GM12878 (cell line): ENCODE measurements around the gene KMO. TPM values are rescaled to one million over a fixed set of nuclear protein-coding genes. Genes with fewer than 3 reads are reported as not detected.

Experiments
- ATAC-seq: fragments of 200-7000 bp; cut with Tn5 transposase; 3 replicates; pipeline ENCODE4 v1.9.1; 2020; ENCODE audit warnings: mild to moderate bottlenecking, moderate library complexity
- BruUV-seq: library from RNA; stranded (reverse); fragments of 400-500 nt; replicated peaks from 2 replicates; lab custom pipeline; 2021; lab: Mats Ljungman, UMichigan
- CTCF ChIA-PET: fragments of 300-600 bp; sonication (Branson Sonifier 250); formaldehyde crosslinking; extraction: SDS; loops from one replicate; lab custom pipeline; 2021; ENCODE audit warnings: inconsistent platforms; lab: Yijun Ruan, JAX
- POLR2A ChIA-PET: fragments of 350-600 bp; formaldehyde crosslinking; extraction: SDS; loops from one replicate; lab custom pipeline; 2021; ENCODE audit warnings: inconsistent platforms; lab: Charles Lee
- RAD21 ChIA-PET: fragments of 300-600 bp; sonication (Branson Sonifier 250); formaldehyde crosslinking; loops from one replicate; lab custom pipeline; 2023; ENCODE audit warnings: antibody characterized with exemption; ENCODE audit not compliant: unreplicated experiment; lab: Charles Lee
- SMC1A ChIA-PET: fragments of 300-600 bp; sonication (Branson Sonifier 250); formaldehyde crosslinking; loops from one replicate; lab custom pipeline; 2023; ENCODE audit not compliant: unreplicated experiment, uncharacterized antibody; lab: Charles Lee
- DNase-seq: peaks from one replicate; pipeline ENCODE4 v3.0.0-alpha.2; 2011; ENCODE audit warnings: low read depth, low spot score
- FAIRE-seq: peaks from 3 replicates; lab custom pipeline; 2011; peaks lifted over from hg19 to GRCh38; lab: Jason Lieb, UNC
- H2AFZ ChIP-seq: 2 replicates; pipeline ENCODE4 v1.6.0; 2011; ENCODE audit warnings: low read depth, low read length, control low read depth; ENCODE audit not compliant: control insufficient read depth
- H3K27ac ChIP-seq: 2 replicates; pipeline ENCODE4 v1.5.1; 2011; ENCODE audit warnings: control low read depth; ENCODE audit not compliant: control insufficient read depth, insufficient read depth
- H3K27me3 ChIP-seq, 2 experiments: replicated peaks in 1 of 2; 2 replicates each; pipeline versions ENCODE4 v1.6.0 to v1.6.1; 2011; ENCODE audit warnings: low read length in 1 of 2; ENCODE audit not compliant: control insufficient read depth in 2 of 2, insufficient read depth in 2 of 2
- H3K36me3 ChIP-seq, 2 experiments: 2 replicates each; pipeline ENCODE4 v1.5.1; 2011; ENCODE audit warnings: low read length in 1 of 2; ENCODE audit not compliant: control insufficient read depth in 2 of 2, insufficient read depth in 2 of 2
- H3K4me1 ChIP-seq: 2 replicates; pipeline ENCODE4 v1.6.1; 2011; ENCODE audit warnings: mild to moderate bottlenecking, low read length, moderate library complexity, mixed read lengths; ENCODE audit not compliant: control insufficient read depth, insufficient read depth
- H3K4me2 ChIP-seq: 2 replicates; pipeline ENCODE4 v1.6.0; 2011; ENCODE audit warnings: control low read depth; ENCODE audit not compliant: control insufficient read depth, insufficient read depth
- H3K4me3 ChIP-seq: fragments of 200-600 bp; sonication (generic); 2 replicates; pipeline ENCODE4 v1.5.1; 2016
- H3K79me2 ChIP-seq: 2 replicates; pipeline ENCODE4 v1.6.0; 2011; ENCODE audit warnings: low read length; ENCODE audit not compliant: control insufficient read depth, insufficient read depth
- H3K9ac ChIP-seq: 2 replicates; pipeline ENCODE4 v1.8.0; 2011; ENCODE audit warnings: low read length, control low read depth, mixed read lengths; ENCODE audit not compliant: control insufficient read depth, insufficient read depth
- H3K9me3 ChIP-seq: replicated peaks from 3 replicates; pipeline ENCODE4 v1.5.1; 2011; ENCODE audit warnings: mild to moderate bottlenecking, low read length; ENCODE audit not compliant: control insufficient read depth, insufficient read depth
- H4K20me1 ChIP-seq: 2 replicates; pipeline ENCODE4 v1.6.0; 2011; ENCODE audit not compliant: control insufficient read depth, insufficient read depth
- BHLHE40 ChIP-seq, 2 experiments: fragments of 450-650 bp in 1 of 2; IDR thresholded peaks; 2 replicates each; pipeline ENCODE4 v1.6.1; 2011 to 2017; ENCODE audit warnings: low read depth in 2 of 2, borderline replicate concordance in 1 of 2, improper control_type of control experiment in 1 of 2, low read length in 1 of 2, mild to moderate bottlenecking in 1 of 2
- KAT2A ChIP-seq: conservative IDR thresholded peaks from 2 replicates; pipeline ENCODE4 v1.6.1; 2011; ENCODE audit warnings: low read depth, low read length; ENCODE audit not compliant: control insufficient read depth
- NFXL1 ChIP-seq: fragments of 450-650 bp; IDR thresholded peaks from 2 replicates; pipeline ENCODE4 v1.6.1; 2017; ENCODE audit warnings: antibody characterized with exemption, mild to moderate bottlenecking, borderline replicate concordance
- NFYB ChIP-seq: IDR thresholded peaks from 2 replicates; pipeline ENCODE4 v1.6.1; 2011; ENCODE audit warnings: low read depth, mild to moderate bottlenecking, low read length, improper control_type of control experiment, moderate library complexity; ENCODE audit not compliant: insufficient read depth
- PAX5 ChIP-seq: IDR thresholded peaks from 2 replicates; pipeline ENCODE4 v1.6.1; 2011; ENCODE audit warnings: low read depth, low read length, borderline replicate concordance
- RCOR1 ChIP-seq: conservative IDR thresholded peaks from 2 replicates; pipeline ENCODE4 v1.6.1; 2012; ENCODE audit warnings: low read depth, low read length, improper control_type of control experiment
- SMAD5 ChIP-seq: IDR thresholded peaks from 2 replicates; pipeline ENCODE4 v1.6.1; 2016; ENCODE audit warnings: antibody characterized with exemption, low read depth
- SPI1 ChIP-seq: IDR thresholded peaks from 2 replicates; pipeline ENCODE4 v1.6.1; 2011; ENCODE audit warnings: low read depth, mild to moderate bottlenecking, low read length, moderate library complexity, borderline replicate concordance; ENCODE audit not compliant: insufficient read depth
- TAF1 ChIP-seq: IDR thresholded peaks from 2 replicates; pipeline ENCODE4 v1.6.1; 2011; ENCODE audit warnings: mild to moderate bottlenecking, low read depth, low read length, borderline replicate concordance
- WGBS: methylation state at CpG from one replicate; pipeline ENCODE4 v1.1.6; 2016; ENCODE audit warnings: low lambda C conversion rate; ENCODE audit not compliant: insufficient replicate concordance, insufficient coverage; ENCODE audit errors: missing lambda C conversion rate; 5-methylcytosine and 5-hydroxymethylcytosine counted together
- in situ Hi-C: fragments of 300-500 bp; cut with MboI; formaldehyde crosslinking; loops from 9 replicates; pipeline ENCODE4 v1.14.3; 2018; ENCODE audit warnings: mixed read lengths
- intact Hi-C: fragments of 100-400 bp; cut with micrococcal nuclease; formaldehyde crosslinking; loops from one replicate; pipeline ENCODE4 v1.14.2; 2022; ENCODE audit not compliant: unreplicated experiment
- polyA plus RNA-seq, 11 experiments: library from polyadenylated mRNA; depleted of rRNA in 4 of 11; unstranded in 6 of 11; stranded (reverse) in 5 of 11; fragments of >200 nt; fragmentation: Nextera tagmentation in 4 of 11; fragmentation: Illumina TruSeq in 1 of 11; extraction: Ambion mirVana in 4 of 11; extraction: Trizol in 1 of 11; gene quantifications; 1 replicate in 1 of 11; 2 replicates in 10 of 11; pipeline versions ENCODE4 v1.2.1 to v1.2.3, GENCODE V29; 2011 to 2016; ENCODE audit warnings: inconsistent platforms in 2 of 11, missing spikeins in 2 of 11, low read depth in 1 of 11
- total RNA-seq, 4 experiments: library from RNA; depleted of rRNA in 3 of 4; stranded (reverse); fragments of >200 nt in 3 of 4; fragmentation: Illumina TruSeq in 1 of 4; extraction: Trizol in 1 of 4; gene quantifications; 2 replicates each; pipeline versions ENCODE4 v1.2.1 to v1.2.3, GENCODE V29; 2013 to 2021
- TF ChIP-seq, protein P1 (sequence below): IDR thresholded peaks from 2 replicates; pipeline ENCODE4 v1.6.1; 2012; ENCODE audit warnings: low read length, inconsistent platforms
- TF ChIP-seq, protein P2 (sequence below): fragments of 450-650 bp; IDR thresholded peaks from 2 replicates; pipeline ENCODE4 v1.6.1; 2017; ENCODE audit warnings: mild to moderate bottlenecking
- TF ChIP-seq, protein P3 (sequence below): fragments of 450-650 bp; IDR thresholded peaks from 2 replicates; pipeline ENCODE4 v1.6.1; 2014; ENCODE audit warnings: mild to moderate bottlenecking
- TF ChIP-seq, protein P4 (sequence below), 3 experiments: IDR thresholded peaks in 2 of 3; conservative IDR thresholded peaks in 1 of 3; 2 replicates each; pipeline ENCODE4 v1.5.1; 2011; ENCODE audit warnings: low read depth in 3 of 3, low read length in 3 of 3, mild to moderate bottlenecking in 3 of 3, control low read depth in 2 of 3, moderate library complexity in 2 of 3, inconsistent platforms in 1 of 3, mixed read lengths in 1 of 3; ENCODE audit not compliant: control insufficient read depth in 2 of 3, insufficient read depth in 1 of 3; ENCODE audit errors: extremely low read depth in 1 of 3
- TF ChIP-seq, protein P5 (sequence below): fragments of 450-650 bp; formaldehyde crosslinking; IDR thresholded peaks from 2 replicates; pipeline ENCODE4 v1.4.0; 2022; ENCODE audit warnings: mild to moderate bottlenecking, moderate library complexity

KMO gene
- total and polyA plus RNA-seq, 10 of the 15 experiments (the other 5 are each of a cell fraction or from before 2014, with no cell fraction given), result 0.68 to 5.9 (median 1.5) TPM

- RAD21 ChIA-PET, result no interaction called here
- SMC1A ChIA-PET, result no interaction called here
- intact Hi-C loops, result no loop called here
- CTCF ChIA-PET, result no interaction called here
- Histone ChIP-seq H3K4me1 (peaks cover 6% of the 10 kb centered on the region), H3K27me3 (no peaks in the 10 kb centered on the region), H3K36me3 (no peaks in the 10 kb centered on the region), H3K9me3 (no peaks in the 10 kb centered on the region), H3K27ac (no peak overlapping the region), H3K4me3 (no peak overlapping the region), H2AFZ (no peak overlapping the region), H3K79me2 (no peaks in the 10 kb centered on the region), H4K20me1 (no peaks in the 10 kb centered on the region), H3K4me2 (no peak overlapping the region), H3K9ac (no peak overlapping the region)
- DNase-seq (no peak), ATAC-seq (no peak), FAIRE-seq (no peak)
- WGBS, result 91% methylated on average over 5 of the region's 5 CpGs
- POLR2A ChIA-PET, result no interaction called here
- BruUV-seq, result no TSS peak
- TF ChIP-seq, protein P1, sequence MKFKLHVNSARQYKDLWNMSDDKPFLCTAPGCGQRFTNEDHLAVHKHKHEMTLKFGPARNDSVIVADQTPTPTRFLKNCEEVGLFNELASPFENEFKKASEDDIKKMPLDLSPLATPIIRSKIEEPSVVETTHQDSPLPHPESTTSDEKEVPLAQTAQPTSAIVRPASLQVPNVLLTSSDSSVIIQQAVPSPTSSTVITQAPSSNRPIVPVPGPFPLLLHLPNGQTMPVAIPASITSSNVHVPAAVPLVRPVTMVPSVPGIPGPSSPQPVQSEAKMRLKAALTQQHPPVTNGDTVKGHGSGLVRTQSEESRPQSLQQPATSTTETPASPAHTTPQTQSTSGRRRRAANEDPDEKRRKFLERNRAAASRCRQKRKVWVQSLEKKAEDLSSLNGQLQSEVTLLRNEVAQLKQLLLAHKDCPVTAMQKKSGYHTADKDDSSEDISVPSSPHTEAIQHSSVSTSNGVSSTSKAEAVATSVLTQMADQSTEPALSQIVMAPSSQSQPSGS, result no peak
- no peak for TF ChIP-seq PAX5
- no peak for TF ChIP-seq RCOR1
- TF ChIP-seq BHLHE40 (IDR thresholded peaks at IDR 0.05; ENCODE audit: borderline replicate concordance in 1 of 2, low read depth in 2 of 2, low read length in 1 of 2), result no peak
- TF ChIP-seq KAT2A, result no peak
- TF ChIP-seq SPI1, result no peak
- no peak for TF ChIP-seq SMAD5
- TF ChIP-seq, protein P2, sequence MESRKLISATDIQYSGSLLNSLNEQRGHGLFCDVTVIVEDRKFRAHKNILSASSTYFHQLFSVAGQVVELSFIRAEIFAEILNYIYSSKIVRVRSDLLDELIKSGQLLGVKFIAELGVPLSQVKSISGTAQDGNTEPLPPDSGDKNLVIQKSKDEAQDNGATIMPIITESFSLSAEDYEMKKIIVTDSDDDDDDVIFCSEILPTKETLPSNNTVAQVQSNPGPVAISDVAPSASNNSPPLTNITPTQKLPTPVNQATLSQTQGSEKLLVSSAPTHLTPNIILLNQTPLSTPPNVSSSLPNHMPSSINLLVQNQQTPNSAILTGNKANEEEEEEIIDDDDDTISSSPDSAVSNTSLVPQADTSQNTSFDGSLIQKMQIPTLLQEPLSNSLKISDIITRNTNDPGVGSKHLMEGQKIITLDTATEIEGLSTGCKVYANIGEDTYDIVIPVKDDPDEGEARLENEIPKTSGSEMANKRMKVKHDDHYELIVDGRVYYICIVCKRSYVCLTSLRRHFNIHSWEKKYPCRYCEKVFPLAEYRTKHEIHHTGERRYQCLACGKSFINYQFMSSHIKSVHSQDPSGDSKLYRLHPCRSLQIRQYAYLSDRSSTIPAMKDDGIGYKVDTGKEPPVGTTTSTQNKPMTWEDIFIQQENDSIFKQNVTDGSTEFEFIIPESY, result no peak
- TF ChIP-seq TAF1, result no peak
- no peak for TF ChIP-seq NFYB
- TF ChIP-seq, protein P3, sequence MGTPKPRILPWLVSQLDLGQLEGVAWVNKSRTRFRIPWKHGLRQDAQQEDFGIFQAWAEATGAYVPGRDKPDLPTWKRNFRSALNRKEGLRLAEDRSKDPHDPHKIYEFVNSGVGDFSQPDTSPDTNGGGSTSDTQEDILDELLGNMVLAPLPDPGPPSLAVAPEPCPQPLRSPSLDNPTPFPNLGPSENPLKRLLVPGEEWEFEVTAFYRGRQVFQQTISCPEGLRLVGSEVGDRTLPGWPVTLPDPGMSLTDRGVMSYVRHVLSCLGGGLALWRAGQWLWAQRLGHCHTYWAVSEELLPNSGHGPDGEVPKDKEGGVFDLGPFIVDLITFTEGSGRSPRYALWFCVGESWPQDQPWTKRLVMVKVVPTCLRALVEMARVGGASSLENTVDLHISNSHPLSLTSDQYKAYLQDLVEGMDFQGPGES, result no peak
- TF ChIP-seq, protein P4, sequence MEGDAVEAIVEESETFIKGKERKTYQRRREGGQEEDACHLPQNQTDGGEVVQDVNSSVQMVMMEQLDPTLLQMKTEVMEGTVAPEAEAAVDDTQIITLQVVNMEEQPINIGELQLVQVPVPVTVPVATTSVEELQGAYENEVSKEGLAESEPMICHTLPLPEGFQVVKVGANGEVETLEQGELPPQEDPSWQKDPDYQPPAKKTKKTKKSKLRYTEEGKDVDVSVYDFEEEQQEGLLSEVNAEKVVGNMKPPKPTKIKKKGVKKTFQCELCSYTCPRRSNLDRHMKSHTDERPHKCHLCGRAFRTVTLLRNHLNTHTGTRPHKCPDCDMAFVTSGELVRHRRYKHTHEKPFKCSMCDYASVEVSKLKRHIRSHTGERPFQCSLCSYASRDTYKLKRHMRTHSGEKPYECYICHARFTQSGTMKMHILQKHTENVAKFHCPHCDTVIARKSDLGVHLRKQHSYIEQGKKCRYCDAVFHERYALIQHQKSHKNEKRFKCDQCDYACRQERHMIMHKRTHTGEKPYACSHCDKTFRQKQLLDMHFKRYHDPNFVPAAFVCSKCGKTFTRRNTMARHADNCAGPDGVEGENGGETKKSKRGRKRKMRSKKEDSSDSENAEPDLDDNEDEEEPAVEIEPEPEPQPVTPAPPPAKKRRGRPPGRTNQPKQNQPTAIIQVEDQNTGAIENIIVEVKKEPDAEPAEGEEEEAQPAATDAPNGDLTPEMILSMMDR (IDR thresholded peaks at IDR 0.05 in 2 of 3, conservative IDR thresholded peaks at IDR 0.05 in 1 of 3; ENCODE audit: control insufficient read depth in 2 of 3, extremely low read depth in 1 of 3, insufficient read depth in 1 of 3, low read depth in 3 of 3, low read length in 3 of 3), result no peak
- TF ChIP-seq, protein P5, sequence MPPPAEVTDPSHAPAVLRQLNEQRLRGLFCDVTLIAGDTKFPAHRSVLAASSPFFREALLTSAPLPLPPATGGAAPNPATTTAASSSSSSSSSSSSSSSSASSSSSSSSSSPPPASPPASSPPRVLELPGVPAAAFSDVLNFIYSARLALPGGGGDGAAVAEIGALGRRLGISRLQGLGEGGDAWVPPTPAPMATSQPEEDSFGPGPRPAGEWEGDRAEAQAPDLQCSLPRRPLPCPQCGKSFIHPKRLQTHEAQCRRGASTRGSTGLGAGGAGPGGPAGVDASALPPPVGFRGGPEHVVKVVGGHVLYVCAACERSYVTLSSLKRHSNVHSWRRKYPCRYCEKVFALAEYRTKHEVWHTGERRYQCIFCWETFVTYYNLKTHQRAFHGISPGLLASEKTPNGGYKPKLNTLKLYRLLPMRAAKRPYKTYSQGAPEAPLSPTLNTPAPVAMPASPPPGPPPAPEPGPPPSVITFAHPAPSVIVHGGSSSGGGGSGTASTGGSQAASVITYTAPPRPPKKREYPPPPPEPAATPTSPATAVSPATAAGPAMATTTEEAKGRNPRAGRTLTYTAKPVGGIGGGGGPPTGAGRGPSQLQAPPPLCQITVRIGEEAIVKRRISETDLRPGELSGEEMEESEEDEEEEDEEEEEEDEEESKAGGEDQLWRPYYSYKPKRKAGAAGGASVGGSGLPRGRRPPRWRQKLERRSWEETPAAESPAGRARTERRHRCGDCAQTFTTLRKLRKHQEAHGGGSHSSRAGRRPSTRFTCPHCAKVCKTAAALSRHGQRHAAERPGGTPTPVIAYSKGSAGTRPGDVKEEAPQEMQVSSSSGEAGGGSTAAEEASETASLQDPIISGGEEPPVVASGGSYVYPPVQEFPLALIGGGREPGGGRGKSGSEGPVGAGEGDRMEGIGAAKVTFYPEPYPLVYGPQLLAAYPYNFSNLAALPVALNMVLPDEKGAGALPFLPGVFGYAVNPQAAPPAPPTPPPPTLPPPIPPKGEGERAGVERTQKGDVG (CRISPR knock-in tag), result no peak
- no peak for TF ChIP-seq NFXL1
- in situ Hi-C loops, result no loop called here
Measured at GRCh38 chr1:241557031-241557430, 24.9 kb downstream of the KMO start.
